Stimulated activated CD8-positive, alpha-beta memory T cell treated with anti-CD3 and anti-CD28 coated beads, Interleukin-4, amount 100 ng/mL, for 48 hours (primary cell): ENCODE data around the gene ENDOD1.

ENCODE experiments used
- DNase-seq: peaks from one replicate; pipeline ENCODE4 v3.0.0-alpha.2; 2020

ENDOD1 gene

DNA sequence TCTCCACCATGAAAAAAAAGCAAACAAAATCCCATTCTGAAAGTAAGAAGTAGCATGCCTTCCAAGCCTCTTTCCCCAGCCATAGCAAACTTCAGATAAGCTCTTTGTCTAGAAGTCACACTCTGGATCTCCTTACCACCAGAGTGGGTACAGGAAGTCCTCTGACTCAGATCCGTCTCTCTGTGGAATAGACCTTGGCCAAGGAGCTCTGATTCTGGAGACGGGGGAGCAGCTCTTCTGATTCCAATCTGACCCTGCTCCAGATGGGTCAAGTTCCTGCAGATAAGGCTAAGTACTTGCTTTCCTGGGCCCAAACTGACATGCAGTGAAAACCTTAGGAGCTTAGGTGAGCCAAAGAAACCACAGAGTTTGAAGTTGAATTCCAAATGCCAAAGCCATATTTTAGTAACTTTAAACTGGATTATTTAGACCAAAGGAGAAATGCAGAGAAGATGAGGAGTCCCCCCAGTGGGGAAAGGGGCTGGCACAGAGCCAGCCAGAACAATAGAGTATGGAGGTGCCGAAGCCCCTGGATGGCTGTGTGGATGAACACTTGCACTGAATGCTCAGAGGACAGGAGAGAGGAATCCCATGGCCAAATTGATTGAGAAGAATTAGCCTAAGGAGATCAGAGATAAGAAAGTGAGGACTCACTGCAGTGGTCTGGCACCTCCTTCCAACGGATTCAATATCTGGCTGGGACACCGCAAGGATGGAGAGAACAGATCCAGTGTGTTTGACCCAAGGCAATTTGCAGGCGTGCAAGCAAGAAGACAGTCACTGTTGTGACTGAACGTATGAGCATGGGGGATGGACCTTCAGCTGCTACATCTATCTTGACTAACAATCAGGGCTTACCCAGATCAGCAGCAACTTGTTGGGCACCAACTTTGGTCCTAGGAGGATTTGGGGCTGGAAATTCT, 54.9 kb downstream of the ENDOD1 start:
- DNase-seq = no peak

DNA sequence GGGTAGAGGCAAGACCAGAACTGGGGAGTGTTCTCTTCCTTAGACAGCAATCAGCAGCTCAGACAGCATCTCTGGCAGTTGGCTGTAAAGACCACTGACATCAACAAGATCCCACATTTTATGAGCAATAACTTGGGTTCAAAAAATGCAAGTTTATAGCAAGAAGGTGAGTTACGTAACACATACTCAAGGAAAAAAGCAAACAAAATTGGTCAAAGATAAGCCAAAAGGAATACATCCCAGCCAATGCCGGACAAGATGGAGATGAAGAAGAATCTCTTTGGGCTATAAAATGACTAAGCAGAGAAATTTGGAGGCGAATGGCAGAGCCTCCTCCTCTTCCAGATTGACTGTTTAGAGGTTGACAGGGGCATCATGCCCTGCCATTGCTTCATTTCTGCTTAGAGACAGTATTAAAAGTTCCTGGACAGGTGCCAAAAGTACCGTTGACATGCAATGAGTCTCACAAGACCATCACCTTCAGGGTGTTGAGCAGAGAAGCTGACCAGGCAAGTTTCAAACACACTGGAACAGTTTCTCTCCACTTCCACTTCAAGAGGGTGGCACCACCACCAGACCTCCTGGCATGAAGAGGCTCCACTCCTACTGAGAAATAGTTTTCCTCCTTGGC, 55.9 kb downstream of the ENDOD1 start:
- no peak for DNase-seq

DNA sequence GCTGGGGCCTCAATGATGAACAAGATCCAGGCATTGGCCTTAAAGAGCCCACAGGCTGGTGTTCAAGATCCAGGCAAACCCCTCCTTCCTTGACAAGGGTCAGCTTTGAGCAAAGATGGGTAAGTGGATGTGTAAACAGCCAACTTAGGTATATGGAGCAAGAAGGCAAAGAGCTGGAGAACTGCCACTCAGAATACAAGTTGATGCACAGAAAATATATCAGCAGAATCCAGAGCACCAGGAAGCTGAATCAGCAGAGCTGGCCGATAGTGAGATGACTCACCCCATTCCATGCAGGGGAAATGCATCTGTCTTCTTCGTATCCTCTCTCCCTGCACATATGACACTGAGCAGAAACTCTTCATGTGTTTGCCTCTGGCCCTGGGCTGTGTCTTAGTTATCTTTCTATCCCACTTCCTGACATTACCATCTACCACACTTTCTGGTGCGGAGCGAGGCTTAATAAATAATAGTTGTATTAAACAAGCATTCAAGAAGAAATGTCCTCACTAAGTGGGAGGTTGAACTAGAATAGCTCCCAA, 57.8 kb downstream of the ENDOD1 start:
- DNase-seq = no peak

DNA sequence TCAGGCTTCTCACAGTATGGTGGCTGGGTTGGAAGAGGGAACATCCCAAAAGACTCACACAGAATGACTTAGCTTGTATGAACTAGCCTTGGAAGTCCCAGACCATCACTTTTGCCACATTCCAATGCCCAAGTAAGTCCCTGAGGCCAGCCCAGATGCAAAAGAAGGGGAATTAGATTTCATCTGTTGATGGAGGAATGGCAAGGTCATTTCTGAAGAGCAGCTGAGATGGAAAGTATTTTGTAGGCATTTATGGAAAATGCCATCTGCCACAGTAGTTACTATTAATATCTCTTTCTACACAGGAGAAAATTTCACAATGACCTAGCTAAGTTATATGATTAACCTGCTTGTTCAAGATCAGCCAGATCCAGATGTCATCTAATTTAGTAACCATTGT, 58.8 kb downstream of the ENDOD1 start:
- DNase-seq = no peak

DNA sequence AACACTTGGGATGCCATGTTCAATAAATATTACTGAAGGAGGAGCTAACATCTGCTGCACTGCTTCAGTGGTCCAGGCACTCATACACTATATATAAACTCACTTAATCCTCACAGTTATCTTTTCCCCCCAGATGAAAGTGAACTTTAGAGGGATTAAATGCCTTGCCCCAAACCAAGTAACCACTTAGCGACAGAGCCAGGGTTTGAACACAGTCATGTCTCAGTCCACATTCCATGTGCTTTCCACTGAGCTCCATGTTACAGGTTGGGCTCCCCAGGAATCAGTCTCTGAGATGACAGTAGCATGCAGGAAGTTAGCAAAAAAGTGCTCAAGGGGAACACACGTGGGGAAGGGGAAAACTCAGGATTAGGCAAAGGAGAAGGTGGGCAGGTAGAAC, 59.3 kb downstream of the ENDOD1 start:
- no peak for DNase-seq

DNA sequence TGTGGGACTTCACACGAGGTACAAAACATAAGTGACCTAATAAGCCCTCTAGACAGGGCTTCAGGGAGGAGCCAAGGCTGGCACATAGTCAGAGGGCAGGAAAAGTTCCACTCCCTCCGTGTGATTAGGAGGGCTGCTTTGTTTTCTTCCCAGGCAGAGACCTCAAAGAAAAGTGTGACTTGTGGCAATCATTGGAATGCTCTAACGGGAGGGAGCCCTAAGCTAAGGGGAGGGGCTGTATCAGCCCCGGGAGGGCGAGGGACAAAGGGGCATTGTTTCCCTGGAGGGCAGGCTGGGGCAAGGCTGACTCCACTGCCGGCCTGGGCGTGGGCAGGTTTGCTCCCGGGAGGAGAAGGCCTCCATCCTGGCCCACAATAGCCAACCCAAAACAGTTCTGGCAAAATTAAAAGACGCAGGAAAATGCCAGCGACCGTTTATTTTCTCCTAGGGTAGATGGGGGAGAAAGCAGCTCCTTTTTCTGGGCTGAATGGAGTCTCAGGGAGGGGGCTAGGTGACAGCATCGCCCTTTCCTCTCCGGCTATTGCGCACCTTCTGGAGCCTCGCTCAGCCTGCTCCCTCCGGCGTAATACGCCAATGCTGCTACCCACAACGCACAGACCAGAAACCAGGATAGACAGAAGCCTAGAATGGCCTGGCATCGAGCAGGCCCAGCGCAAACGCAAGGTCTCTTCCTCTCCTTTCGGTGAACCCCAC, 60.2 kb downstream of the ENDOD1 start:
- no peak for DNase-seq

DNA sequence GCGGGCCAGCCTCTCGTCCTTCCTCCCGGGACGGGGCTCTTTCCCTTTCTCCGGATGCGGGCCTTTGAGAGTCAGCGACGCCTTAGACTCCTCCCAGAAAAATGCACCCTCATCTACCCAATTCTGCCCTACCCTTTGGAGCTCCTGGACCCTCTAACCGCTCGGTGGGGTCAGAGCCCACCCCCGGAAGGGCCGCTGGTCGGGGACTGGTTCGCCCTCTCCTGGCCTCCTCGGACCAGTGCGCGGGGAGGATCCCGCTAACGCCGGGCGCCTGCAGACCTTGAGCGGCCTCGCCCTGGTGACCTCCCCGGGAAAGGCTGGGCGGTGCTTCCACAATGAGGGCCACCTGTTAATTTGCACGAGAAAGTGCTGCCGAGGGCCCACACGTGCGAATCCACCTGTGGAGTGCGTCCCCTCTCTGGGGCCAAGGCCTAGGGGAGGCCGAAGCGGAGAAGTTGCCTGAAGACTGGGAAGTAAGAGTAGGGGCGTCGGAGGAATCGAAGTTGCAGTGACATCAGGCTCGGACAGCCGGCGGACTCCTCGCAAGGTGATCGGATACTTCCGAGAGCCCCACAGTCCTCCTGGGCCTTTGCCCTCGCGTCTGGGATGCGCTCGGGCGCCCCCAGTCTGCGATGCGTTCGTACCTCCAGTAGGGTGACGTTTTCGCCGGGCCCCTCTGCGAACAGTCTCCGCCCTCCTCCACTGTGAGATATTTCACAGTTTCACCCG, 61.5 kb downstream of the ENDOD1 start:
- peak; percentile 91 for DNase-seq

DNA sequence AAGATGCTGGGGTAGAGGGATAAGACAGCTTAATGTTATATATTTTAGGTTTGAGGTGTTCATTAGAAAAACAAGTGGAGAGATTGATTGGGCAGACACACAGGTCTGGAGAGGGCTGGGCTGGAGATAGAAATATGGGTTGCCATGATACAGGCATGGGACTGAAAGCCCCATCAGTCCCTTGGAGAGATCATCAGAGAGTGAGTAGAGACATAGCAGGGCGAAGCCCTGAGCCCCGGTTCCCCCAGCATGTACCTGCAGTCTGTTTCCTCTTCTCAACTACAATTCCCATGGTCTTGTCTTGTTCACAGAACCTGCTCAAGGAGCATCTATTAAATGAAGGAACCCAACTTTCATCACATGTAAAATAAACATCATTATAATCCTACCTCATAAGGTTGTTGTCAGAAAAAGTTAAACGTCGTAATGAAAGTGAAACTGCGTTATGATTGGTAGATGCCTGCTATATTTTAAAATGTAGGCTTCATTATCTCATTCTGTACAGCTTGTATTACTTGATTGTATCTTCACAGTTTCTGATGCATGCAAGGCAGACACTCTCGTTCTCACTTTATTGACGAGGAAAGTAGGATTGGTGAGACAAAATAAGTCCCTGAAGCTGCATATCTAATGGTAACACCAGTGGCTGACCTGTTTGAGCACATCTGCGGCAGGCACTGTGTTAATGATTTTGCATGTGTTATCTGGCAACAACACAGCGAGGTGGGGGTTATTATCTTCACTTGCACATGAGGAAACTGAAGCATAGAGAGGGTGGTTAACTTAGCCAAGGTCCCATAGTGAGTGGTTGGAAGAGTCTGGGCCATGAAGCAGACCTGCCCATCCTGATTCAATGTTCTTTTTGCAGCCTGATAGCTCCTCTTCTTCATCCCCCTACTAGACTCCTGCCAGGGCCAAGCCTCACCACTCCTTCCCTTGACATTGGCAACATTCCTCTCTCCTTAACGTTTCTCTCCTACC, 63.5 kb downstream of the ENDOD1 start:
- peak; percentile 39 for DNase-seq

DNA sequence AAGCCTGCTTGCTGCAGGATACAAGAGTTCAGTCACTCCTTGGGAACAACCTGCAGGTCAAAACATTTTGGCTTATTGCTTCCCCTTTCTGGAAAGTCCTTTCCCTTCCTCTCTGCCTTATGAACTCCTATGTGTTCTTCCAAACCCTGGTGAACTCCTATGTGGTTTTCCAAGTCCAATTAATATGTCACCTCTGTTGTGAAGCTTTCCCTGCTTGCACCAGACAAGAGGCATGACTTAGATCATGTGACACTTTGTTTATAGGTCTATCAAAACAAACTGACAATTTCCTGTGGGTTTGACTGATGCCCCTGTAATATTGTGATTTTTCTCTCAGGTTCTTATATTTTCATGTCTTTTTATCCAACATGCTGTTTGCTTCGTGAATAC, 64.2 kb downstream of the ENDOD1 start:
- DNase-seq = no peak

DNA sequence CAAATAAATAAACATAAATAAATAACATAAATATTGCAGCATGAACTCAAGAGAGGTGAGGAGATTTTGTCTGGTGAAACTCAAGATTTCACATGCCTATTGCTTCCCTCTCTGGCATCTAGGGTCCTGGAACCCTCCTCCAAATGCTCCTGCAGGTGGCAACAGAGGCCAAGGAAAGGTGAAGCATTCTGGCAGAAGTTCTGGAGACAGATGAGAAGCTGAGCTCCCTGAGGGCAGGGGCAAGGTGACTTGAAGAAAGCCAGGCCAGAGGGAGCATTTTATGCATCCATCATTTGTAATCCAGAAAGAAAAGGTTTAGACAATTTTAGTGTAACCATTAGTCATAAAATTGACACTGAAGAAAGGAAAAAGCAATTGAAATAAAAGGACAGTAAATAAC, 64.9 kb downstream of the ENDOD1 start:
- peak; percentile 68 for DNase-seq

DNA sequence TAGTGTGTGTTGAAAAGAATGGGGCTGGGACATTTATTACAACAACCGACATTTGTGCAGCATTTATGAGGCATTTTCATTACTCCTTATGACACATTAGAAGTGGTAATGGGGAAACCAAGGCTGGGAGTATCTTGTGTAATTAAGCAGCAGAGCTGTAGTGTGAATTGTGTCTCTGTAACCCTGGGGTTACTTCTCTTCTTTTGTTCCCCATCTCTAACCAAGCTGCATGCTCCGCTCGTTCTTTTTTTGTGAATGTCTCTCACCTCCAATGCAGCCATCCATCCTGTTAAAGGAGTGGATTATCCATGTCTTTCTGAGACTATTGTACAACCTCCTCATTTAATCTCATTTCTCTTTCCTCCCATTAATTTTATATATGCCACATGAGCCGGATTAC, 65.7 kb downstream of the ENDOD1 start:
- DNase-seq = no peak

DNA sequence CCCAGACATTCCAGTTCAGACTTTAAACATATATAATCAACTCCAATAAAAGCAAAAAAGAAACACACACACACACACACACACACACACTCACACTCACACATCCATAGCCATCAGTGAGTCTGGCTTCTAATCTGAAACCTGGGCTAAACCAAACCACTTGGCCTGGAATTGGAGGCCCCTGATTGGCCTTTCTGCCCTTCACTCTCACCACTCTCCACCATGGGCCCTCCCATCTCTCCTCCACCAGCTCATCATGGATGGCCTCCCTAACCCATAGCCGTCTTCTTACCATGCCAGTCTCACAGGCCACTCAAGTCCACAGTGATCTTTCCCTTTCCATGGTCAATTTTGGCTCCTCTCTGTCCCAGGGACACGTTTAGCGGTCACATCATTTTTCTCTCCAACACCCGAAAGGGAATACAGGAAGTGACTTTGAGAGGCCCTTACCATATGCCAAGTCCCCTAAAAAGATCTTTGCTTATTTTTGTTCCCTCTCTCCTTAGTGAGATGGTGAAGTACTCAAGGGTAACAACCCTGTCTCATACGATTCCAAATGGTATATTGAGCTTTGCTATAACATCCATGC, 66.6 kb downstream of the ENDOD1 start:
- DNase-seq = no peak

DNA sequence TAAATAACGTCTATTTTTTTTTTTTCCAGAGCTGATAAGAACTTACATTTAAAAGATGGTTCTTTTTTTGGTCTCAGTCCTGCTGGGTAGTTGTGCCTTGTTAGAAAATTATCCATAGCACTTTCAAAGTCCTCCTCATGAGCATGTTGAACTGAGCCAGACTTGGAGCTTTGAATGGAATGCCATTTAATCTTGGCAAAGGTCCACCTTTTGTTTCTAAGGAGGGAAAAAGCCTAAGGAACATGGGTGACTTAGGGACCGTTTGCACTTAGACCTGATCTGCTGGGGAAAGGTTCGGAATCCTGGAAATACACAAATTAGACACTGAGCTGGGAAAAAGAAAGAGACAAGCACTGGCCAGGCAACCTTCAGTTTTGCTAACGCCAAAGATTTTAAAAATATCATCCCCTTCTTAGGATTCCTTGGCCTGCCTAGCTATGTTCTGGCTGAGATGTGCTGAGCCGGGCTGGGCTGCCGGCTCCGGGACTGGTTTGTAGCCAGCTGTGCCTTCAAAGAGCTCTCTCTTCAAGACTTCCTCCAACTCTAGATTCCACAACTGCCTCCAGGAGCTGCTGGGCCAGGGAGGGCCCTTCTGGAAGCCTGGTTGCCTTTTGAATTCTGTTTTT, 67.4 kb downstream of the ENDOD1 start:
- no peak for DNase-seq

DNA sequence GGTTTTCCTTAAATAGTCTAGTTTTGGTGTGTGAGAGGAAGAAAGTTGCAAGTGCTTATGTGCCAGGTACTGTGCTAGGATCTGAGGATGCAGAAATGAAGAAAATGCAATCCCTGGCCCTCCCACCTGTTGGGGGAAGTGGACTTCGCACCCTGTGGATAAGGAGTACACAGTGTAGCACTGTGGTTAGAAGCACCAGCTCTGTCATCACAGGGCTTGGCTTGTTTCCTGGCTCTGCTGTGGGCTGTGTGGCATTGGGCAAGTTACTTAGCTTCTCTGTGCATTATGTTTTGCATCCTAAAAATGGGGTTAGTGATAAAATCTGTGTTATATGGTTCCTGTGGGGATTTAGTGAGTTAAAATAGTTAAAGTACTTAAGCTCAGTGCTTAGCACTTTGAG, 68.2 kb downstream of the ENDOD1 start:
- no peak for DNase-seq

DNA sequence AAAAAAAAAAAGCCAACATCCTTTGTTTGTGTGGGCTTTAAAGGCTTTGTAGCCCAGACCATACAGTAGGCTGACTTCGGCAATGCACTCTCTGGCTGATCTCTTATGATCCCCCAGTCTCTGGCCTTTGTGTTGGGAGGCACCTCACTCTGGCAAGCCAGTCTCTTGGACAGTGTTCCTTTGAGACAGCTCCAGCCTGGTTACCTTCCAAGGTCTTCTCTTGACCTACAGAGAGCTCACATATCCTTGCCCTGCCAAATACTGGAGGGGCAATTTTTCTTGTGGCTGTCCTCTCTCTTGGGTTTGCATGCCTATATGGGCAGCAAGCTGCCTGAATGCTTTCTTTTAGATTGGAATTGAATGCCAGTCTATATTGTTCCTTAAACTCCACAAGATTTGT, 71.6 kb downstream of the ENDOD1 start:
- no peak for DNase-seq

DNA sequence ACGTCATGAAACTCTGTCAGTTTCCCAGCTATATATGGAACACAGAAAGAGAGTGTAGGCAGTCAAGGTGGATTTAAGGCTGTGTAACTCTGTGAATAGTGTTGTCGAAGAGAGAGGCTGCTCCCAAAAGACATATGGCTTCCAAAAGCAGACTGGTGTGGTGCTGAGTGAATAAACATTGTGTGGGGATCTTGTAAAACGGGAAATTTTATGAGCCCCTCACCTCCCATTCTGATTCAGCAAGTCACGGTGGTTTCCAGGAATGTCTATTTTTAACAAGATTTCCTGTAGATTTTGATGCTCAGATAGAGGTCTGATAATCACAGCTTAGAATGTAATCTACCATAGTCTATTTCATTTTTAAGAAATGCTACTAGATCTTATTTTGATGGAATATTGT, 73.5 kb downstream of the ENDOD1 start:
- no peak for DNase-seq

DNA sequence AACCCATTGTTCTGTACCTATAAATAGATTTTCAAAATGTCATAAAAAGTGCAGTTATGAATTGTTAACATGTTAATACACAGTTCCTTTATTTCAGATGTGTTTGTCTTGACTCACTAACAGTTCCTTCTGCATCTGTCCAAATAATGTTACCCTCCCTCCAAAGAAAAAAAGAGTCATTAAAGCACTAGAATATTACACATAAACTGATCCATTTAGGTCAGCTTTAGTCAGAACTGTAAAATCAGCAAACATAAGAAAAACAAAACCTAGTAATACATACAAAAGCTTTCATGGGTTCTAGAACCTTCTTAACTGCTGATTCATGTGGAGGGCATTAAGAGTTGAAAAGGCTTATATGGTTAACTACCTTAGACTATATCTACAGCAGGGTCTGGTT, 76.0 kb downstream of the ENDOD1 start:
- DNase-seq = no peak

DNA sequence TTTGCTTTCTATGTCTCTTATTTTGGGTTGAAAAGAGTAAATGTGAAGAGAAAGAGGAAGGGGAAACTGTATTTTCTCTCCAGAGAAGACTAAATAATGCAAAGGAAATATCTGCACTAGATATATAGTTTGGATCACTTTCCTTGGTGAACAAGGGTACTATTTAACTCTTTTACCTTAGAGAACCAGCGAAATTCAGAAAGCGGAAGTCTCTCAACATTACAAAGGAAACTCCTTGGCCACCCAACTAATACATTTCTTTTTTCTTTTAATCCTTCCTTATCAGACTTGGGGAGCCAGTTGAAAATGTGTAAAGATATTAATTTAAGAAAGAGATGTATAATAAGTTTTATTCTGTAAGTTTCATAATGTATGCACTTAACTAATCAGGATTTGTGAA, 77.1 kb downstream of the ENDOD1 start:
- DNase-seq = no peak

DNA sequence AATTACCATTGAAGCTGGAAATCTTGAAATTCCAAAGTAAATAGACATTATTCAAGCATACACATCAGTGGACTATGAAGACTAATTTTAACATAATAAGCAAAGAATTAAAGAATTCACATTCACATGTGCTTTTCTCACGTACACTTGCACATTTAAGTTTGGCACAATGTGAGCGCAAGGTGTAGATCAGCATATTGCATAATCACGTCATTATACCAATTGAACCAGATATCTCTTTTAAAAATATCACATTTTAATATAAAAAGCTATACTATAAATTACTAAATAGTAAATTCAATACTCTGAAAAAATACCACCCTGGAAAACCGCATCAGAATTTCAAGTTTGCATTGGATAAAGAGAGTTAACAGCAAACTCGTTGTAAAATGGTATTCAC, 80.6 kb downstream of the ENDOD1 start:
- no peak for DNase-seq

DNA sequence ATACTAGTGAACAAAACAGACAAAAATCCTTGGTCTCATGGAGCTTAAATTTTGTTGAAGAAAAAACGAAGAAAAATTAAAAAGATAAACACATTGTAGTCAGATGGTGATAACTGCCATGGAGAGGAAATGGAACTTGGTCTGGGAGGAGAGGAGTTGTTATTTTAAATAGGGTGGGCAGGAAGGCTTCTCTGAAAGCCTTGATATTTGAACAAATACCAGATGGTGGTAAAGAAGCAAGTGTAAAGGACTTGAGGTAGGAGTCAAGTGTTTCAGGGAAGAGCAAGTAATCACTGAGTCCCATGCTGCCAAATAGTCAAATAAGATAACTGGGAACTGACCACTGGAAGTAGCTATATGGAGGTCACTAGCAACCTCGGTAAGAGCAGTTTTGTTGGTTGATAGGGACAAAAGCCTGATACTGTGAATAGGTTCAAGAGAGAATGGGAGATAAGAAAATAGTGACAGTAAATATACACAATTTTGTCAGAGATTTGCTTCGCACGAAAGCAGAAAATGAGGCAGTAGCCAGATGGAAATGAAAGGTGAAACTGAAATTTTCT, 86.3 kb downstream of the ENDOD1 start:
- no peak for DNase-seq
